Mesendoderm (in vitro differentiated cells): ENCODE measurements around the gene DMD. TPM values are rescaled to one million over a fixed set of nuclear protein-coding genes. Genes with fewer than 3 reads are reported as not detected.

Experiments used
- small RNA-seq: library from polyadenylated mRNA; stranded (forward); fragments of <200 nt; extraction: miRNeasy Mini kit (QIAGEN cat#:217004); gene quantifications from one replicate; pipeline ENCODE3, GENCODE V24; 2013; ENCODE audit not compliant: insufficient read depth

The DMD gene

Small RNA genes lying within 50 kb of the gene (small RNA-seq; reads per million reads assigned to genes)
- not detected for gene MIR3915
- not detected for gene MIR548F5
- gene RNA5SP501 = not detected
- gene RNU6-894P = not detected
